PFSK-1 (cell line): ENCODE measurements around the gene ODF2L.

Experiments
- FOXP2 ChIP-seq: optimal IDR thresholded peaks from 2 replicates; pipeline ENCODE3; 2011; ENCODE audit warnings: borderline replicate concordance, control low read depth, inconsistent platforms; ENCODE audit not compliant: insufficient read depth; ENCODE audit errors: extremely low read length, extremely low read depth
- POLR2AphosphoS5 ChIP-seq: IDR thresholded peaks from 2 replicates; pipeline ENCODE4 v1.6.1; 2012; ENCODE audit warnings: low read depth, mild to moderate bottlenecking, control low read depth, low read length, moderate library complexity
- REST ChIP-seq, 2 experiments: IDR thresholded peaks; 2 replicates each; pipeline versions ENCODE4 v1.6.1 to v1.8.0; 2011 to 2012; ENCODE audit warnings: low read depth in 2 of 2, low read length in 2 of 2, control low read depth in 1 of 2, inconsistent platforms in 1 of 2, mild to moderate bottlenecking in 1 of 2, moderate library complexity in 1 of 2; ENCODE audit not compliant: insufficient read depth in 1 of 2
- SIN3A ChIP-seq: IDR thresholded peaks from 2 replicates; pipeline ENCODE4 v1.6.1; 2012; ENCODE audit warnings: mild to moderate bottlenecking, low read length, moderate library complexity, borderline replicate concordance; ENCODE audit not compliant: insufficient read depth
- TAF1 ChIP-seq: IDR thresholded peaks from 2 replicates; pipeline ENCODE4 v1.6.1; 2012; ENCODE audit warnings: low read length, control low read depth, borderline replicate concordance; ENCODE audit not compliant: insufficient read depth

Gene ODF2L

GRCh38 chr1:86435327-86435726, 39.2 kb upstream of the ODF2L start:
- no peak for TF ChIP-seq POLR2AphosphoS5
- TF ChIP-seq SIN3A = no peak
- no peak for TF ChIP-seq REST (IDR thresholded peaks at IDR 0.05; ENCODE audit: insufficient read depth in 1 of 2, low read depth in 2 of 2, low read length in 2 of 2)
- no peak for TF ChIP-seq TAF1
- TF ChIP-seq FOXP2 = no peak

GRCh38 chr1:86434059-86434458, 37.9 kb upstream of the ODF2L start:
- TF ChIP-seq TAF1 (no peak), POLR2AphosphoS5 (no peak), FOXP2 (no peak), REST (IDR thresholded peaks at IDR 0.05; ENCODE audit: insufficient read depth in 1 of 2, low read depth in 2 of 2, low read length in 2 of 2) (no peak), SIN3A (no peak)

- TF ChIP-seq REST (IDR thresholded peaks at IDR 0.05; ENCODE audit: insufficient read depth in 1 of 2, low read depth in 2 of 2, low read length in 2 of 2) (no peak), FOXP2 (no peak), TAF1 (no peak), POLR2AphosphoS5 (no peak), SIN3A (no peak)
Measured at GRCh38 chr1:86430376-86430775, 34.3 kb upstream of the ODF2L start.

- no peak for TF ChIP-seq POLR2AphosphoS5
- TF ChIP-seq SIN3A = 0 out of 2 replicates have a peak, but pooled peaks have one; percentile 56
- TF ChIP-seq FOXP2 = no peak
- TF ChIP-seq TAF1 = no peak
- TF ChIP-seq REST (IDR thresholded peaks at IDR 0.05; ENCODE audit: insufficient read depth in 1 of 2, low read depth in 2 of 2, low read length in 2 of 2) = peak in 1 of 2 experiments; percentile 53; a peak in 1 of 4 replicates
Measured at GRCh38 chr1:86429835-86430234, 33.7 kb upstream of the ODF2L start.

- TF ChIP-seq FOXP2 = no peak
- no peak for TF ChIP-seq REST (IDR thresholded peaks at IDR 0.05; ENCODE audit: insufficient read depth in 1 of 2, low read depth in 2 of 2, low read length in 2 of 2)
- TF ChIP-seq TAF1 = no peak
- no peak for TF ChIP-seq POLR2AphosphoS5
- no peak for TF ChIP-seq SIN3A
Measured at GRCh38 chr1:86429122-86429725, 33.1 kb upstream of the ODF2L start.
